ENCODE measurements around the gene FNDC3B.

GRCh38 chr3:172177046-172177445 is 137.7 kb downstream of the FNDC3B start:
- no peak for TF ChIP-seq CTCF (IDR thresholded peaks at IDR 0.05; ENCODE audit: low read depth, low read length, missing input control)
- TF ChIP-seq JUND (IDR thresholded peaks at IDR 0.05), result no peak
- no peak for TF ChIP-seq TAF1 (conservative IDR thresholded peaks at IDR 0.05)
- no peak for TF ChIP-seq REST (IDR thresholded peaks at IDR 0.05)
- TF ChIP-seq SP1 (IDR thresholded peaks at IDR 0.05), result no peak
- TF ChIP-seq EGR1 (IDR thresholded peaks at IDR 0.05; ENCODE audit: low read depth in 2 of 2), result no peak
- no peak for TF ChIP-seq FOXA1 (IDR thresholded peaks at IDR 0.05)
- TF ChIP-seq YY1 (IDR thresholded peaks at IDR 0.05), result no peak
- TF ChIP-seq, protein P1, sequence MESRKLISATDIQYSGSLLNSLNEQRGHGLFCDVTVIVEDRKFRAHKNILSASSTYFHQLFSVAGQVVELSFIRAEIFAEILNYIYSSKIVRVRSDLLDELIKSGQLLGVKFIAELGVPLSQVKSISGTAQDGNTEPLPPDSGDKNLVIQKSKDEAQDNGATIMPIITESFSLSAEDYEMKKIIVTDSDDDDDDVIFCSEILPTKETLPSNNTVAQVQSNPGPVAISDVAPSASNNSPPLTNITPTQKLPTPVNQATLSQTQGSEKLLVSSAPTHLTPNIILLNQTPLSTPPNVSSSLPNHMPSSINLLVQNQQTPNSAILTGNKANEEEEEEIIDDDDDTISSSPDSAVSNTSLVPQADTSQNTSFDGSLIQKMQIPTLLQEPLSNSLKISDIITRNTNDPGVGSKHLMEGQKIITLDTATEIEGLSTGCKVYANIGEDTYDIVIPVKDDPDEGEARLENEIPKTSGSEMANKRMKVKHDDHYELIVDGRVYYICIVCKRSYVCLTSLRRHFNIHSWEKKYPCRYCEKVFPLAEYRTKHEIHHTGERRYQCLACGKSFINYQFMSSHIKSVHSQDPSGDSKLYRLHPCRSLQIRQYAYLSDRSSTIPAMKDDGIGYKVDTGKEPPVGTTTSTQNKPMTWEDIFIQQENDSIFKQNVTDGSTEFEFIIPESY (IDR thresholded peaks at IDR 0.05), result no peak
- TF ChIP-seq, protein P2, sequence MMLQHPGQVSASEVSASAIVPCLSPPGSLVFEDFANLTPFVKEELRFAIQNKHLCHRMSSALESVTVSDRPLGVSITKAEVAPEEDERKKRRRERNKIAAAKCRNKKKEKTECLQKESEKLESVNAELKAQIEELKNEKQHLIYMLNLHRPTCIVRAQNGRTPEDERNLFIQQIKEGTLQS (IDR thresholded peaks at IDR 0.05), result no peak
- TF ChIP-seq RAD21 (IDR thresholded peaks at IDR 0.05), result no peak

All from liver (tissue), 3 donors.